ENCODE data around the gene IL7R.

The IL7R gene, protein sequence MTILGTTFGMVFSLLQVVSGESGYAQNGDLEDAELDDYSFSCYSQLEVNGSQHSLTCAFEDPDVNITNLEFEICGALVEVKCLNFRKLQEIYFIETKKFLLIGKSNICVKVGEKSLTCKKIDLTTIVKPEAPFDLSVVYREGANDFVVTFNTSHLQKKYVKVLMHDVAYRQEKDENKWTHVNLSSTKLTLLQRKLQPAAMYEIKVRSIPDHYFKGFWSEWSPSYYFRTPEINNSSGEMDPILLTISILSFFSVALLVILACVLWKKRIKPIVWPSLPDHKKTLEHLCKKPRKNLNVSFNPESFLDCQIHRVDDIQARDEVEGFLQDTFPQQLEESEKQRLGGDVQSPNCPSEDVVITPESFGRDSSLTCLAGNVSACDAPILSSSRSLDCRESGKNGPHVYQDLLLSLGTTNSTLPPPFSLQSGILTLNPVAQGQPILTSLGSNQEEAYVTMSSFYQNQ

DNA sequence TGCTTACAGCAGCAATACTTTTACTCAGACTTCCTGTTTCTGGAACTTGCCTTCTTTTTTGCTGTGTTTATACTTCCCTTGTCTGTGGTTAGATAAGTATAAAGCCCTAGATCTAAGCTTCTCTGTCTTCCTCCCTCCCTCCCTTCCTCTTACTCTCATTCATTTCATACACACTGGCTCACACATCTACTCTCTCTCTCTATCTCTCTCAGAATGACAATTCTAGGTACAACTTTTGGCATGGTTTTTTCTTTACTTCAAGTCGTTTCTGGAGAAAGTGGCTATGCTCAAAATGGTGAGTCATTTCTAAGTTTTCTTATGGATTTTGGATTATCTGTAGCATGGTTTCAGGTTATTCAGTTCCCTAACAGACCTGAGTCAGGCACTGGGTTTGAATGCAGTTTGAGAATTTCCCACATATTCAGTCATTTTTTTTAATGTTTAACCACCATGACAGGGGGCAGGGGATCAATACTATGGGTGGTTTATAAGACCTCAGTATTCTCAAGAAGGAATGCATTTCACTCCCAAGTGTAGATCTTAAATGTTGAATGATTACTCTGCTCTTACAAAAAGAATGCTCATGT is at the start of gene IL7R:
Gene IL7R, plus strand, starts transcription at position 127 of the 587 bp plus-strand sequence. Its CDS starts 87 bp downstream, at position 214.
- DNase-seq, result peak; percentile 79

DNA sequence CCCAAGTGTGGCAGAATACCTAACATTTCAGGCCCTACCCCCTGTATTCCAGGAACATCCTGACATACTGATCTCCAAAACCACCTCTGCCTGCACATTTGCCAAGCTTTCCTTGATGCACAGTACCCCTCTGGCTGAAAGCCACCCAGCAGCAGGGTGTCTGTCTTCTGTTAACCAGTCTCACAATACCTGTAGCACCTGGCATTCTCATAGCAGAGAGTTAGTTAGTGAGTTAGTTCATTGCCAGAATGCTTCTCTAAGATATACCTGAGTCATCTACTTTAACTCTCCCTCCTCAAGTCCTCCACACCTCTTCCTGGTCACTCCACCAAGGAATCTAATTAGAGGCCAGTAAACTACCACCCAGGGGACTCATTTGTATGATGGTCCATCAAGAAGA is 46.1 kb upstream of the IL7R start:
- no peak for DNase-seq

DNA sequence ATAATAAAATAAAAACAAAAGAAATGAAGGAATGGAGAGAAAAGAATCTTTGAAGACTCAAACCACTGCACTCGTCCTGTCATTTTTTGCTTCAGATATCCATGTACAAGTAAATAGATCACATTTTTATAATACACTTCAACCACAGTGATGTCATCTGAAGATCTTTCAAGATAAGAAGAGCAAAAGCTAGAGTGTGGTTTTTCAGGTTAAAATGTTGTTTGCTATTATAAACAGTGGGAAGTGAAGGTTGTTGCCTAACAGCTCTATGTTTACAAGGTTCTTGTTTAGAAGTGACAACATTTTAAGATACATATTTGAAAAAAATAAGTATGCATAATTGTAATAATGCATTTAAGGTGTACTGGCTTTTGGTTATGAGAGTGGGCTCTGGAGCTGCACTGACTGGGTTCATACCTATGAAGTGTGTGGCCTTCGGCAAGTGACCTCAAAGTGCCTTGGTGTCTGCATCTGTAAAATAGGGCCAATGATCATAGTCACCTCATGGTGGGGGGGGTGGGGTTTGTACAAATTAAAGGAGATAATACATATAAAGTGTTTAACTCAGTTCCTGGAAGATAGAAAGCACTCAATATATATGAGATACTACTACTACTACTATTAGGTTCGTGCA is 45.5 kb upstream of the IL7R start:
- DNase-seq, result peak; percentile 47

DNA sequence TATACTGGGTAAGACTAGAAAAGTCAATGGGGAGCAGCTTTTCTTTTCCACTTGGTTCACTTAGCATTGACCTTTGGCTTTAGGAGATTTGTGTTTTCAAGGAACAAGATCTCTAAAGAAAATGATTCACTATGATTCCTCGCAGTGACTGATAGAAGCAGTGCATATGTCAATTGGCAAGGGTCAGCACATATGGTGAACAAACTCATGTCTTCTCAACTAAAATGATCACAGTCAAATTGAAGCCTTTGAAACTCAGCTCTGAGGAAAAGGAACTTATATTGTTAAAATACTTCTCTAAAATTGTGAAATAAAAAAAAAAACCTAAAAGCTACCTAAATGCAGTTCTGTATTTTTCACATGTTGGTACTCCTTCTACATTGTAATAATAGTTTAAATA is 43.2 kb upstream of the IL7R start:
- DNase-seq, result no peak

DNA sequence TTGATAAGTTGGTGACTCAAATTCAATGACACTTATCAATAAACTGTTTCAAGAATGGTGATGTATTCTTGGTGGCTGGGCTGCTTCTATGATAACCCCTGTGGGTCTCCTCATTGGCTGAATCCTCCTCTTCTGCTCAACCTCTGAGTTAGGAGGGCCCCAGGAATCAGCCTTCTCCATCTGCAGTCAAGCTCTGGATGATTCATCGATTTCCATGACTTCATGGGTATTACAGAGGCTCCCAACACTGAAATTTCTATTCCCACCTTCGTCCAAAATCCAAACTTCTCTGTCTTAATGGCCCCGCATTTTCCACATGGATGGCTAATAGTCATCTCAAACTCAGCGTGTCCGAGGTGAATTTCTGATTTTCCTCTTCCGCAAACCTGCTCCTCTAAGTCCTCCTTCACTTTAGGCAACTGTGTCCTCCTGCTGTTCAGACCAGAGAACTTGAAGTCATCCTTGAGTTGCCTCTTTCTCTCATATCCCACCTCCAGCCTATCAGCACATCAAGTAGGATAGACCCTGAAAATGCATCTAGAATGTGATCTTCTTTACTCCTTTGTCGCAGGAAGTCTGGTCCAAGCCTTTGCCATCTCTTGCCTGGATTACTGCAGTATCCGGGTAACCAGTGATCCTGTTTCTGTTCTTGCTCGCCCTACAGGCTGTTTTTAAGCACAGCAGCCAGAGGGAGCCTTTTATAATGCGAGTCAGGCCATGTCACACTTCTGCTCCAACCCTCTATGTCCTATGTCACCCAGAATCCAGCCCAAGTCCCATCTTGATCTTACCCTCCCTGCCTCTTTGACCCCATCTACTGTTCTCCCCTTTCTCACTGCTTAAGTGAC is 41.4 kb upstream of the IL7R start:
- no peak for DNase-seq

DNA sequence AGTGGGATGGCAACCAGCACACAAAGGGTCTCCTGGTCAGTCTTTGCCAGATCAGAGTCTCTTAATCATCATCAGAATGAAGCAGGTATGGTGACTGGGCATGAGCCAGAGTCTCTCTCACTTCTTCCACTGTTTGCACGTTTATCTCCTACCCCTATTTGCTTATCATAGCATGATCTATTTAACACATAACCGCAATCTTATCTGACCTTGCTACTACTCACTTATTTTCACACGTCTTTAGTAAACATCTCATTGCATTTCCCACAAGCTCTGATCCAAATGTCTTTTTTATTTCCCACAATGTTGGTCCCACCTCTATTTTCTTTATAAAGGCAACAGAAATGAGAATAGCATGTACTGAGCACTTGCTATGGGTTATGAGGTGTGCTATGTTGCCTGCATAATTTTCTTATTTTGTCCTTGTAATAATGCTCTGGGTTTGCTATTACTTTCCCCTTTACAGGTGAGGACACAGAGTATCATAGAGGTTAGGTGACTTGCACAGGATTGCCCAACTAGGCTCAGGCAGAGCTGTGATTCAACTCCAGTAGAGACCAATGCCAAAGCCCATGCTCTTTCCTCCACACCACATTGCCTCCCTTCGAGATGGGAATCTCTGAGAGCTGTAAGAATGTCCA is 39.7 kb upstream of the IL7R start:
- DNase-seq, result no peak

DNA sequence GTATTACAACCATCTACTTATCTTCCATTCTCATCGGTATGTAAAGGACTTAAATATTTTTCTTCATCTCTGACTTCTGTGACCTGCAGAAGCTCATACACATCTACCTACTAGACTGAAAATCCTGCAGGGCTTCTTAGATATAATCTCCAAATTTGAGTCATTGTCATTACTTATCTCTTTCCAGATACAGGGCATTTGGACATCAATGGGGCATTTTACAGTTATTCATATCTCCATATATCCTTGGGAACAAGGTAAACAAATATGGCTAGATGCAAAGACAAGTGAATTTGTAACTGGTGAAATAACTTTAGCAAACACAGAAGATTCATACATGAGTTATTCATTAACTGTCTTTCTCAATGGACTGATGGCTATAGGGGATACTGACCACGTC is 37.7 kb upstream of the IL7R start:
- DNase-seq, result no peak

DNA sequence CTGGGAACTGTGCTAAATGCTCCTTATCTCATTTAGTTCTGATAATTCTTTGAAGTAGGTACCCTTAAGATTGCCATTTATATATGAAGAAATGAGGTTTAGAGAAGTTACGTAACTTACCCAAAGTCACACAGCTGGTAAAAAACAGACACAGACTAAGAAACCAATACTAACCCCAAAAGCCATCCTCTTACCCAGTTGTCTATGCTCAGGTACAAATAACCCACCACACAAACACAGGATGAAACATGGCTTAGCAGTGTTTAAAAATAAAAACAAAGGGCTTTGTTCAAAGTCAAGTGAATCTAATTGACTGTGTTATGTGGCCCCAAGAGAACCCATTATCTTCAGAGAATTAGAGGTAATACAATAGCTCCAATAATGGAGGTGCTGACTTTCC is 37.0 kb upstream of the IL7R start:
- no peak for DNase-seq

DNA sequence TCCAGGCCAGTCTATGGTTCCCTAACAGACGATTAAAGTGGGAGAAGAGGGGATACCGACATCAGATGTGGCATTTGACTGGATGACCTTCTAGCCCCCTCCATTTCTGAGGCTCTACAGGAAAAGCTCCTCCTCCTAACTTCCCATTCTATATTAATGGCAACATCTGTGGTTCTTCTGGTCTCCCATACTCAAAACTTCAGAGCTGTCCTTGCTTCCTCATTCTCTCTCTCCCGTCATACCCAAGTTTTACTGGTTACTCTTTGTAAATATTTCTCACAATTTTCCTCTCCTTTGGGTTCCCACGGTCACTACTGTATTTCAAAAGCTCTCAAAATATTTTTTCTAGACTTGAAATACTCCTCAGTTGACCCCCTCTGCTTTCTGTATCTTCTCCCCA is 36.0 kb upstream of the IL7R start:
- DNase-seq, result no peak

DNA sequence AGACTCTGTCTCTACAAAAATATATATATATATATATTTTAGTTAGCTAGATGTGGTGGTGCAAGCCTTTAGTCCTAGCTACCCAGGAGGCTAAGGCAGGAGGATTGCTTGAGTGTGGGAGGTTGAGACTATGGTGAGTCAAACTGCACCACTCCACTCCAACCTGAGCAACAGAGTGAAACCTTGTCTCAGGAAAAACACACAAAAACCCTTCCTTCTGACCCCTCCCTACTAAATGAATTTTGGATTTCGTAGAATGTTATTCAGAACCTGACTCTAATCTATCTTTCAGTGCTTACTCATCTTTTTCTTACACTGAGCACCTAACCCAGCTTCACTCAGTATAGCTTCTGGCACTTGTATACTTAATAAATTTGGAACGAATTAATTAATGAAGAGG is 35.2 kb upstream of the IL7R start:
- no peak for DNase-seq

DNA sequence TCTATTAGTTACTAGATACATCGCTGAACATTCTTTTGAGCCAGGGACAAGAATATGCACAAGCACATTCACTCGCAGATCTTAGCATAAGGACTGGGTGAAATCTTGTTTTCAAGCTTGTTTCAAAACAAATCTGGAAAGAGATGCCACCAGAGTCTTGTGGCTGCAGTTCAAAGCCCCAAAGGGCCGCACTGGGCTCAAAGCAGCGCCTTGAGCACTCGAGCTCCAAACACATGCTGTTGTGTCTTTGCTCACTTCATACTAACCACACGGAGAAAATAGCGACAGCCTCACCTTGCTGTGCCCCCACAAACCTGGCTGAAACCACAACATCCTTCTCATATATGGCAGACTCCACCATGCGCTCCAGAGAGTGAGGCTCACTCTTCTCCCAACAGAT is 34.2 kb upstream of the IL7R start:
- no peak for DNase-seq

DNA sequence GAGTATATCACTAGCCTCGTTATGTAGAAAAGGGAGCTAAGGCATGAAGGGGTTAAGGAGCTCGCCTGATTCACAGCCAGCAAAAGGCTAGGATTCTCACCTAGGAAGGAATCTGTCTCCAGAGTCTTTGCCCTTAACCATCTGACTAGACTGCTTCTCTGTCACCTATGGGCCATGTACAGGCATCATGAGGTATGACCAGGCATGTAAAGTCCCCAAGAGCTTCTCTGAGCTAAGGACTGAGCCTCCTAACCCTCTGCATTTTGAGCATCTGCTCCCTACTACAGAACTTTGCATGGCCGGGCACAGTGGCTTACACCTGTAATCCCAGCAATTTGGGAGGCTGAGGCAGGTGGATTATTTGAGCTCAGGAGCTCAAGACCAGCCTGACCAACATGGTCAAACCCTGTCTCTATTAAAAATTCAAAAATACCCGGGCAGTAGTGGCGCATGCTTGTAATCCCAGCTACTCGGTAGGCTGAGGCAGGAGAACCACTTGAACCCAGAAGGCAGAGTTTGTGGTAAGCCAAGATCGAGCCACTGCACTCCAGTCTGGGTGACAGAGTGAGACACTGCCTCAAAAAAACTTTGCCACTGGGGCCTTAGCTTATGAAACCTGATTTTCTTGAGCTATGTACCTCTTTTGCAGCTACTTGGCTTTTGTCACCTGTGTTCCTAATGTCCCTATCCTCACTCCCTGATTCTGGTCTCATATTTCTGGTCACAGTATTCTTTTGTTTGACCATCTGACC is 33.2 kb upstream of the IL7R start:
- no peak for DNase-seq

DNA sequence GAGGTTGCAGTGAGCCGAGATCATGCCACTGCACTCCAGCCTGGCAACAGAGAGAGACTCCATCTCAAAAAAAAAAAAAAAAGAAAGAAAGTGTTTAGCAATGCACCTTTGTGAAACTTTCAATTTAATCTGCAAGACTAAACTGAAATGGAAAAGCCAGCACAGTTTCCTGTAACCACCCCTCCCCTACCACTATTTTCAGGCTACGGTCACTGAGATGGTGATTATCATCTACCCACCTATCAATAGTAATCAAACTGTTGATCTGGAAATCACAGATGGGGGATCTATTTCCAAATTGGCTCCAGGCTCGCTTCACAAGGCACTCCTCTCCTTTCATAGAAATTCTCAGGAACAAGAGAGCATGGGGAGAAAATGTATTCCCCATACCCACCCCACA is 30.6 kb upstream of the IL7R start:
- no peak for DNase-seq

DNA sequence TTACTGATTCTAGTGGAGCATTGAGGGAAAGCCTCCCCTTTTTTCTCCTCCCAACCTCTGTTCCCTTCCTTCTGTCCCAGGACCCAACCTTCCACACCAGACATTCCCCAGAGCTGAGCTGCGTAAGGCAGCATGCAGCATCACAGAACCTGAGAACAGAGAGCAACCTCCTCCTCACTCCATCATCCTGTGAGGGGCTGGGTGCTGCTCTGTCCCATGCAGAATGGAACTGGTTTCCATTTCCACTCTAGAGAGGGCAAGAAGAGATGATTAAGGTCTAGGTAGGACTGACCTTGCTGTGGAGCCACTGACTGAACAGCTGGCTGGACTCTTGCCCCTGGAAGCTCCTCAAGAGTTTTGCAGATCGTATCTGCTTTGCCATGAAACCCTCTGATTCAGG is 30.1 kb upstream of the IL7R start:
- no peak for DNase-seq

DNA sequence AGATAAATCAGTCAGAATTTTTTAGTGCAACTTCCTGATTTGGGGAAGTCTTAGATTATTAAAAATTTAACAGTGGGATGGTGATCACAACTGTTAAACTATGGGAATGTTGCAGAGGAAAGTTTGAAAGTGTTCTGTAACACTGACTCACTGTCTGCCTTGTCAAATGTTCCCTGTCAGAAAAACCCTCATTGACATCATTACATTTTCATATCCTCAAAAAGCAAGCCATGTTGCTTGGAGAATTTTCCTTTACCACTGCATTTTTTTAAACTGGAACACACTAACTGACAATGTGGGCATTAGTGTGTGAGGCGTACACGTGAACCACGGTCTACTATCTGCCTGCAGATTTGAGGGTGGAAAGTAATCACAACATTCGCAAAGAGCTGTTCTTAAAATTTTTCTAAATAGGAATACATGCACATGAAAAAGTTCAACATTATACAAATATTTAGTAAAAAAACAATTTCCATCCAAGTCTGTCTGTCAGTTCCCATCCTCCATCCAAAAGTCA is 28.6 kb upstream of the IL7R start:
- DNase-seq, result peak; percentile 38

DNA sequence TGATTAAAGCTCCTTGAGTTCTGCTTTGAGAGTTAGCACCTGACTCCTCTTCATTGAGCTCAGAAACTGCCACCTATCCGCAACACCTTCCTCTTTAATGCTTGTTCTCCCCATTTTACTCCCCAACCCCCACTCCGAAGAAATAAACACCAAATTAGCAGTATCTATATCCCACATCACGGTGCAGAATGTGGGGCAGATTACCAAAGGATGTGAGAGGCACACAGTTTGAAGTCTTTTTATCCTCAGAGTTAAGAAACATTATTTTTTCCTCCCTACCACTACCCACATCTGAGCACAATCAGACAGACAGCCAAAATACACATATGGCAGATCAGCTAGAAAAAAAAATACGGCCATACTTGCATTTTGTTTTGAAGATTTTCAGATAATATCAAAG is 26.1 kb upstream of the IL7R start:
- no peak for DNase-seq

DNA sequence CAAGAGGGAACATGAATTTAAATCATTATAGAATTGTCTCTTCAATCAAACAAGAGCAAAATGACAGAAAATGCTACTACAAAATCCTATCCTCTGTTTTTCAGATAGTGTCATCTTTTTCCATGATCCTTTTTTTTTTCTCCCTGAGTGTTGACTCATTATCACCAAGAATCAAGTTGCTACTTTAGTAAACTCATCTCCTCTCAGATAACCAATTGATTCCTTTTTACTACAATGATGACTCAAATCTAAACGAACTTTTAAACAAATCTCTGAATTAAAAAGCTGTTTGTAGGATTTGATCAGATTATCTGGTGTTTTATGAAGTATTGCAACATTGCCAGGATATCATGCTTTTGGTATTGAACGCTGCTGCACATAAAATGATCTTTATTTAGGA is 23.9 kb upstream of the IL7R start:
- DNase-seq, result no peak

DNA sequence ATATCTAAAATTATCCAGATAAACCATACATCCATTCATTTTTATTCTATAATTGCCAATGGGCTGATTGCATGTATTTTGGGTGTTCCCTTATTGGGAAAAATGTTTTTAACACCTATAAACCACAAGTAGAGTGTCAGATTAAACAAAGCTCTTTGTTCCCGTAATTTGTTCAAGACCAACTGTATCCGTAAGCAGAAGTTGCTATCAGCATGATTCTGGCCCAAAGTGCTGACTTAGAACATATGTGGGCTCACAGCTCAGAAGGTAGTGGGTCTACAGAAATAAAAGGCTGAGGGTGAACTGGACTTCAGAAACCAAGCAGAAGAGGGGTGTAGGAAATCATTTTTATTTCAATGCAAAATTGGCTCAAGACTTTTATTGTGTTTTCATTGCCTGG is 23.5 kb upstream of the IL7R start:
- no peak for DNase-seq

DNA sequence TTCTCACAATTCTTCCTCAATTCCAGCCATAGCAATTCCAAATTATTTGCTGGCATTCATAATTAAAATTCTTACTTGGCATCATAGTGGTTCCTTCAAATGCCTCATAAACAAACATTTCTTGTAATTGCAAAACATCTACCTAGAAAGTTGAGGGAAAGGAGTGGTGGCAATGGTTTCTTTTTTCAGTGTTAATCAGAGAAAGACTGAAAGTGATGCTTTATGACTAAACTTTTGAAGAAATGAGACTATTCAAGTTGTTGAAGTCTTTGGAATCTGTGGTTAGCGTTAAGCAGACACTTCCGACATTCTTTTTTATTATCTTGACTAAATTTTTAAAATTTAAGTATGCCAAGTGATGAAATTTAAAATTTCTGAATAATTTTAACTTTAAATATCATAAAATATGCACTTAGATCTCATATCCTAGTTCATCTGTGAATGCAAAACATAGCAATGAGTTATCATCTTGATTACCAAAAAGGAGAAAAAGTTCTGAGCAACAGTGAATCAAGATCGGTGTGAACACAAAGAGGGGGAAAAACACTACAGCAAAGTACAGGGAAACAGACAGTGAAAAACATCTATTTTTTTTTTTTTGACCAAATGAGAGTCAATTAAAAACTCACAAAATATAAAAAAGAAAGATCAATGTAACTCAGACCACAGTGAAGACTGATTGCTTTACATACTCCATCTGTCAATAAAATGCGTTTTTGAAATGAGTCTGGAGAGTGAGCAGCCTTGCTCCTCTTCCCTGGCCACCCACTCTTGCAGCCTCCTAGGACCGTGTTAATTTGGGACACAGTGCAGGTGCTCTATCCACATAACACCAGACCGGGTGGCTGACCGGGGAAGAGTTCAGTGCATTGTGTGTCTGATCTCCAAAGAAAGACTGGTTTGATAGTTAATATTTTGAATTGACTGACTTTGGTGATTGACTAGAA is 20.6 kb upstream of the IL7R start:
- no peak for DNase-seq

DNA sequence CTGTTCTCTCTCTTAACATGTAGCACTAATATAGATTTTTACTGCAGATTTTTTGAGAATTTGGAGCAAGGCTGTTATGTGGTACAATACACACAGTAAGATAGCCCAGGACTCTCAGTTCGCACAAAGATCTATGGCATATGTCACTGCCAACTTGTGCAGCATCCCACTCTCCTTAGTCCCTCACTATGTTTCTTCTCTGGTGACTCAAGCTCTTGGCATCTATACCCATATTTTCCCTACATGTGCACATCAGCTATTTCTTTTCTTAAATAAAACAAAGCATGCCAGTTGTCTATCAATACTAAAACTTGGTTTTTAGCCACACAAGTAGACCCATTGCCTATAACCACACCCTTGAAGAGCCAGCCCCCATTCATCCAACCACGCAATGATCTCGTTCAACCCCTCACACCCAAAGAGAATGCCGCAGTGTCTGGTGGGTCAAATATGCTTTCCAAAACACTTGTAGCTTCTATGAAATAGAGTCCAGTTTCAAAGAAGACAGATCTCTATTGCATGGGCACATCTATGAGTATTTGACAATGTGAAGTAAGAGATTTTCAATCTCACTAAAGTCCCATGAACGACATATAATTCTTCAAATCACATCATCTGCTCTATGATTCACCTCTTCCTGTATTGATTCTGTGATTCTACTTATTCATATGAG is 18.2 kb upstream of the IL7R start:
- DNase-seq, result peak; percentile 36
